Activated gamma-delta T cell treated with Interleukin-2 at 50 U/mL for 16 hours (primary cell): ENCODE measurements around the gene NPL.

Experiments
- DNase-seq: peaks from one replicate; pipeline ENCODE4 v3.0.0-alpha.2; 2020

Gene NPL

DNA sequence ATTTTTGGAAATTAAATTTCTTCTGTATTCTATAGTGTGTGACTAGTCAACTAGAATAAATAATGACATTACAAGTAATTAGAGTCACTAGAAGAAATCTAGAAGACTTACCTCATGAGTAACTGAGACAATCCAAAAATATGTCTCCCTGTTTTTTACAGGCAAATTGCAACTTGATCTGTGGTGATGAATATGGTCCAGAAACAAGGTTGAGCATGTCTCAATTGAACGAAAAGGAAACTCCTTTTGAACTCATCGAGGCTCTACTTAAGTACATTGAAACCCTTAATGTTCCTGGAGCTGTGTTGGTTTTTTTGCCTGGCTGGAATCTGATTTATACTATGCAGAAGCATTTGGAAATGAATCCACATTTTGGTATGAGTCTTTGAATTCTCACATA is 86.3 kb downstream of the NPL start:
- no peak for DNase-seq

DNA sequence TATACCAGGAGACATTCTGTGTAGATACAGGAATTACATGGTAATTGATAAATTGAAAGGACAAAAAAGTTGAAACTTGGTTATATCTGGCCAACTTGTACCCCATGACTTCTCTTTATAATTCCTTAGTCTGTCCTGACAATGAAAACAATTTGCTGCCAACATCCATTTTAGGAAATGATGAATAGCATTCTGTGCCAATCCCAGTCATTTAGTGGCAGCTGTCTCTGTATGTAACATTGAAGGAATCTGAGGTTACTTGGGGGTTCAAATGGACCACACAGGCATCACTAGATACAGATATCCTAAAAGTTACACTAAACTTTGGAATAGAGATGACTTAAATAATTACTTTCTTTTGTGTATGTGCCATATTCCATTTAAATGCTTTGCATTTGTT is 87.8 kb downstream of the NPL start:
- DNase-seq: no peak

DNA sequence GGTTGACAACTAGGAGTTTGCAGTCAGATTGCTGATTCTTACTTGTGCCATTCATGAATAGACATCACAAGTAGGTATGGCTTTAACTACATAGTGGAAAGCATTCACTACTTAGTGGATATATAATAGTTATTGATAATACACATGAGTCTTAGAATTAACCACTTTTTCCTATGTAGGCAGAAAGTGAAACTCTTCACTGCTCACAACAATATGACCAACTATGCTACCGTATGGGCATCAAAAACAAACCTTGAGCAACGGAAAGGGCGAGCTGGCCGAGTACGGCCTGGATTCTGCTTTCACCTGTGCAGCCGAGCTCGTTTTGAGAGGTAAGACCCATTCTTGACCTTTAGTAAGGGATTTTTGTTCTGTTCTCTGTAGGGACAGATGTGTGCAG is 88.3 kb downstream of the NPL start:
- DNase-seq: no peak
